HUES64 (cell line): Measurements from ENCODE around the gene AEN.

ENCODE experiments used
- H3K27ac ChIP-seq: 2 replicates; pipeline ENCODE4 v1.7.0; 2013; ENCODE audit warnings: low read depth, low read length, inconsistent platforms
- H3K27me3 ChIP-seq: 2 replicates; pipeline ENCODE4 v1.6.1; 2013; ENCODE audit warnings: mild to moderate bottlenecking, low read length; ENCODE audit not compliant: insufficient read depth
- H3K36me3 ChIP-seq: 2 replicates; pipeline ENCODE4 v1.6.1; 2013; ENCODE audit warnings: mild to moderate bottlenecking, low read length; ENCODE audit not compliant: insufficient read depth
- H3K4me1 ChIP-seq: 2 replicates; pipeline ENCODE4 v1.6.1; 2013; ENCODE audit warnings: mild to moderate bottlenecking, low read length, moderate library complexity; ENCODE audit not compliant: insufficient read depth
- H3K4me3 ChIP-seq: 2 replicates; pipeline ENCODE4 v1.5.1; 2013; ENCODE audit warnings: mild to moderate bottlenecking, low read length, moderate library complexity
- H3K9ac ChIP-seq: 2 replicates; pipeline ENCODE4 v1.6.1; 2013; ENCODE audit warnings: mild to moderate bottlenecking, low read depth, low read length
- H3K9me3 ChIP-seq: 2 replicates; pipeline ENCODE4 v1.6.1; 2013; ENCODE audit warnings: low read depth, low read length; ENCODE audit not compliant: insufficient read depth
- WGBS: fragments of 150-250, 120-280 bp; methylation state at CpG from one replicate; pipeline ENCODE4 v1.1.7; 2013; ENCODE audit warnings: missing lambda C conversion rate; 5-methylcytosine and 5-hydroxymethylcytosine counted together

Gene AEN

GRCh38 chr15:88661761-88662556 lies 40.8 kb downstream of the AEN start:
- 98% methylated on average over 3 of the region's 4 CpGs for WGBS
- Histone ChIP-seq H3K27me3 (no peaks in the 10 kb centered on the region), H3K9ac (no peak overlapping the region), H3K4me3 (no peak overlapping the region), H3K9me3 (0 out of 2 replicates have a peak, but pooled peaks cover 3% of the 10 kb centered on the region), H3K4me1 (no peaks in the 10 kb centered on the region; the same call in 1 of the 2 replicates), H3K27ac (no peak overlapping the region), H3K36me3 (no peaks in the 10 kb centered on the region)

DNA sequence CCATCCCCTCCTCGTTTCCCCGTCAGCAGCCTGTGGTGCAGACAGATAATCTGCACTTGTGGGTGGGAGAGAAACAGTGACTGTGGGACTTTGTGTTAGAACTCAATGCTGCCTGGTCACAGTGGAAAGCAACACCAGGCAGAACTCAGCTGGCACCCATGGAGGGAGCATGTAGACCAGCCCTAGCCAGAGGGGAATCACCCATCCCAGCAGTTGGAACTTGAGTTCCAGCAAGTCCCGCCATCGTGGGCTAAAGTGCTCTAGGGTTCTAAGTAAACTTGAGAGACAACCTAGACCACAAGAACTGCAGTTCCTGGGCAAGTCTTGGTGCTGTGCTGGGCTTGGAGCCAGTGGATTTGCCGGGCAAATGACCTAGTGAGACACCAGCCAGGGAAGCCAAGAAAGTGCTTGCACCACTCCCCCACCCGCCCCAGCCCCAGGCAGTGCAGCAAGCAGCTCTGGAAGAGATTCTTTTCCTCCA lies 42.0 kb downstream of the AEN start:
- WGBS = 88% methylated on average over 6 of the region's 6 CpGs
- Histone ChIP-seq H3K27me3 (no peaks in the 10 kb centered on the region), H3K9me3 (0 out of 2 replicates have a peak, but pooled peaks cover 3% of the 10 kb centered on the region), H3K4me3 (no peak overlapping the region), H3K27ac (no peak overlapping the region), H3K9ac (no peak overlapping the region), H3K4me1 (no peaks in the 10 kb centered on the region), H3K36me3 (no peaks in the 10 kb centered on the region)

- Histone ChIP-seq H3K27me3 (no peaks in the 10 kb centered on the region), H3K36me3 (no peaks in the 10 kb centered on the region), H3K27ac (no peak overlapping the region), H3K4me1 (no peaks in the 10 kb centered on the region), H3K4me3 (no peak overlapping the region), H3K9me3 (0 out of 2 replicates have a peak, but pooled peaks cover 3% of the 10 kb centered on the region), H3K9ac (no peak overlapping the region)
- WGBS = 81% methylated on average over 7 of the region's 7 CpGs
Measured at GRCh38 chr15:88664151-88664778, 43.1 kb downstream of the AEN start.

- Histone ChIP-seq H3K9me3 (no peaks in the 10 kb centered on the region), H3K36me3 (no peaks in the 10 kb centered on the region), H3K4me3 (no peak overlapping the region), H3K27me3 (no peaks in the 10 kb centered on the region; the same call in 1 of the 2 replicates), H3K4me1 (no peaks in the 10 kb centered on the region), H3K27ac (no peak overlapping the region), H3K9ac (no peak overlapping the region)
- 68% methylated on average over 4 of the region's 4 CpGs for WGBS
Measured at GRCh38 chr15:88674661-88675060, 53.5 kb downstream of the AEN start.

DNA sequence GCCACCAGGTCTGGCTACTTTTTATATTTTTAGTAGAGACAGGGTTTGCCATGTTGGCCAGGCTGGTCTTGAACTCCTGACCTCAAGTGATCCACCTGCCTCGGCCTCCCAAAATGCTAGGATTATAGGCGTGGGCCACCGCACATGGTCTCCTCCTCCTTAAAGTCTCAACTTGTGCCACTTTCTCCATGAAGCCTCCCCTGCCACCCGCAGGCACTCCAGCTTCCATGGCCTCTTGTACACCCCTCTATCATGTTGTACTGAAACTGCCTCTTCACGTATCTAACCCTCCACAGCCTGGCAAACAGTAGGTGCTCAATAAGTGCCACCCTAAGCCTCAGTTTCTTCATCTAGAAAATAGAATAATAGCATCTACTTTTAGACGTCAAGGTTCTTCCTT lies 57.6 kb downstream of the AEN start:
- Histone ChIP-seq H3K9ac (no peak overlapping the region), H3K27ac (no peak overlapping the region), H3K36me3 (no peaks in the 10 kb centered on the region), H3K4me3 (no peak overlapping the region), H3K4me1 (no peaks in the 10 kb centered on the region), H3K27me3 (no peaks in the 10 kb centered on the region), H3K9me3 (no peaks in the 10 kb centered on the region)
- WGBS = 84% methylated on average over 6 of the region's 6 CpGs

DNA sequence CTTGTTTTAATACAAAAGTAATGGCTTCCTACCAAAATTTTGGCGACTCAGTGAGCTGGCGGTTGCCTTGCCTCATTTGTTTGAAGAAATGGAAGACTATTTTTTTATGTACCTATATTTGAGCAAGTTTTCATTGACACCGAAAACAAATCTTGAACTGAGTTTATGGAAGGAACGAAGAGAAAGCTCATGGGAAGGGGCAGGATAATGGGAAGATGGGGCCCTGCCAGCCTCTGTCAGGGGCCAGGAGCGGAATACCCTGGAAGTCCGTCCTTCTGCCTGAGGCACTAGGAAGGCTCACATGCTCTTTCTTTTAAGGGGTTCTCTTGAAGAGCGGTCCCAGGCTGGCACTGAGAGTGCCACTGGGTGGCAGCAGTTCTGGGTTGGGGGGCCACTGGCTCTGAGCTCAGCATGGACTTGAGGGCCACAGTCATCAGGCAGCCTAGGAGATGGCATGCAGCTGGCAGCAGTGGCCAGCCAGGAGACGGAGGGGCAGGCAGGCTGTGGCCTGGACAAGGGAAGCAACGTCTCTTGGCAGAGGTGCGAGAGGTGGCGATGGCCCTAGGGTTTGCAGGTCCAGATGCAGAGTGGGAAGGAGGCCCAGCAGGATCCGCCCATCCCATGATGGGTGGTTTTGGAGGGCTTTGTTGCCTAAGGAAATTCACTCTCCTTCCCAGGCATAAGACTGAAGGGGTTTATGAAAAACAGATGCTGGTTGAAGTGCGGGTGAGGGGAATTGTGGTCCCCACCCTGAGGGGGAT lies 59.3 kb downstream of the AEN start:
- no peaks in the 10 kb centered on the region for H3K4me1 ChIP-seq
- 92% methylated on average over 12 of the region's 13 CpGs for WGBS
- no peaks in the 10 kb centered on the region for H3K27me3 ChIP-seq
- H3K36me3 ChIP-seq = no peaks in the 10 kb centered on the region
- H3K27ac ChIP-seq = no peak overlapping the region
- no peaks in the 10 kb centered on the region for H3K9me3 ChIP-seq
- no peak overlapping the region for H3K9ac ChIP-seq
- no peak overlapping the region for H3K4me3 ChIP-seq

DNA sequence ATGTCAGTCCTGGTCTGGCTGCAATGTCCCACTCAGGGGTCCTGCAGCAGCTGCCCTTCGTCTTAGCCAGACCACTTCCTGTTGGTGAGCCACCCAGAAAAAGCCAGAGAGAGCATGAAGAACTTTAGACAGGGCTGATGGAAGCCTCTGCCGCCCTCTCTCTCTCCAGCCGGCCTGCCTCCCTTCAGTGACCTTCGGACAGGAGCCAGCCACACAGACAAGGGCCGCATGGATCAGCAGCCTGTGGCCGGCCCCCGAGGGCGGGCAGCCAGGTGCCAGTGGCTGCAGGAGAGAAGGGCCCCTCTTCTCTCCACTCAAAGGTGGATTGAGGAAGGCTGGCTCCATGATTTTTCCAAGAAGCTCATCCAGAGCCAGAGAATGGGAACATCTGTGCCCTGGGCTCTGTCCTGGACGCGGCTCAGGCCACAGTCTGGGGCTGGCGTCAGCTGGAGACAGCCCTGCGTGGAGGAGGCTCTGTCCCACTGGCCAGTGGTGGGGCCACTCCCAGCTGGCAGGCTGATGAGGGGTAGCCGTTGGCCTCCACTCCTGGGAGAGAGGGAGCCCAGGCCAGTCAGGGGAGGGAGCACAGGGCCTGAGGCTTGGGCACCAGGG lies 60.6 kb downstream of the AEN start:
- 90% methylated on average over 13 of the region's 13 CpGs for WGBS
- H3K9ac ChIP-seq = no peak overlapping the region
- no peaks in the 10 kb centered on the region for H3K27me3 ChIP-seq
- H3K36me3 ChIP-seq = no peaks in the 10 kb centered on the region
- no peaks in the 10 kb centered on the region for H3K4me1 ChIP-seq
- no peaks in the 10 kb centered on the region for H3K9me3 ChIP-seq
- H3K27ac ChIP-seq = no peak overlapping the region
- no peak overlapping the region for H3K4me3 ChIP-seq
